Lower lobe of right lung (tissue), 2 donors: ENCODE measurements around the gene NOVA1. TPM values are rescaled to one million over a fixed set of nuclear protein-coding genes. Genes with fewer than 3 reads are reported as not detected.

Experiments used
- ATAC-seq, 2 donors: fragments of 200-7000 bp; cut with Tn5 transposase; one replicate each; pipeline ENCODE4 v1.9.1; 2020 to 2022; ENCODE audit warnings: mild to moderate bottlenecking in 2 of 2, moderate library complexity in 2 of 2
- DNase-seq: peaks from one replicate; pipeline ENCODE4 v3.0.0-alpha.2; 2020
- H3K27ac ChIP-seq: fragments of 200-600 bp; one replicate; pipeline ENCODE4 v1.8.0; 2022
- H3K27me3 ChIP-seq: fragments of 200-600 bp; one replicate; pipeline ENCODE4 v1.8.0; 2022; ENCODE audit warnings: low read depth
- H3K36me3 ChIP-seq: fragments of 200-600 bp; one replicate; pipeline ENCODE4 v1.8.0; 2022; ENCODE audit warnings: mild to moderate bottlenecking
- H3K4me1 ChIP-seq: fragments of 200-600 bp; one replicate; pipeline ENCODE4 v1.8.0; 2022
- H3K4me3 ChIP-seq: fragments of 200-600 bp; one replicate; pipeline ENCODE4 v1.8.0; 2022; ENCODE audit warnings: mild to moderate bottlenecking
- H3K9me3 ChIP-seq: fragments of 200-600 bp; one replicate; pipeline ENCODE4 v1.8.0; 2022
- intact Hi-C: fragments of 100-400 bp; cut with DNase I; formaldehyde crosslinking; loops from one replicate; pipeline ENCODE4 v1.11.0; 2022
- total RNA-seq: library from RNA; stranded (reverse); fragmentation: NEBNext Ultra II Directional; extraction: Animal tissue kit (Norgen Biotek cat#: 25700); gene quantifications from one replicate; pipeline ENCODE4 v1.2.1, GENCODE V29; 2021
- TF ChIP-seq, protein P1 (sequence below): fragments of 200-600 bp; IDR thresholded peaks from one replicate; pipeline ENCODE4 v1.8.0; 2022; ENCODE audit warnings: antibody characterized with exemption, mild to moderate bottlenecking
- donor health status: DM: no; HTN: yes; CAD: no; lungs with severe emphysema.

Gene NOVA1
- total RNA-seq, 1 donor from 2014 or later, result 3.4 TPM

DNA sequence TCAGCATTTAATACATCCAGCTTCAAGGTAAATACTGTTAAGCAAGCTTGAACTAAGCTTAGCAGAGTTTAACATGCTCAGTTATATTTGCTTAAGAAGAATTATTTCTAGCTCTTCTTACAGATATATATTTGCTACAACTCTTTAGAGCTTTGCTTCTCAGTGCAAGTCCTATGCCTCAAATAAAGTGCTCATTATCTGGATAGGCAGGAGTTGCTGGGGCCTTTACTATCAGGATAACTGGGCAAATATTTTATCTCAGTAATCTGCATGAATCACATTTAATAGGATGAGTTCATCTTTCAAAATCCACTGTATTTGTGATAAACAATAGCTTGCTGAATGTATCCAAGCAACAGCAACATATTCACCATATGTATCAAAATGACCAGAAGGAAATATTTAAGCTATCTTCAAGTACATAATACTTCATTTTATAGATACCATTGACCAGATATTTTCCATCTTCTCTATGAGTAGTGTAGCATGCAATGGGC, 187.6 kb downstream of the NOVA1 start:
- H3K4me3 ChIP-seq, result no peak overlapping the region
- no peak for DNase-seq
- ATAC-seq, result no peak

DNA sequence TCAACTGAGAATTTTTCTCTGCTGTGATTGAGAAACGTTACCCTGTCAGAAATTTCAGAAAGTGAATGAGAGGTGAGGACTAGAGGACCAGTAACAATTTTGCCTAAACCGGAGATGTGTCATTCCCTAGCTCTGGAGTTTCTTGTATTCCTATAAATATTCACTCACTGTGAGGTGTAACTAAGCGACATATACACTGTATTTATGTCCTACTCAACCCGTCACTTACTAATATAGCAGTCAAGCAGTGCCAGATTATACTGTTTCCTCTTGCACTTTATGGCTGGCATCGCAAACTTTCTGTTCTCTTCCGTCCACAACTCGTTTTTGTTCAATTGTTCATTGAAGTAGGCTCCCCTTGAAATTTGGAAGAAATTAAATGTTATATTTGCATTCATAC, 192.9 kb downstream of the NOVA1 start:
- no peaks in the 10 kb centered on the region for H3K27me3 ChIP-seq
- intact Hi-C loops, result no loop called here
- DNase-seq (no peak), ATAC-seq (no peak)
- H3K4me3 ChIP-seq, result no peak overlapping the region
- no peaks in the 10 kb centered on the region for H3K9me3 ChIP-seq
- H3K27ac ChIP-seq, result no peak overlapping the region
- TF ChIP-seq, protein P1, sequence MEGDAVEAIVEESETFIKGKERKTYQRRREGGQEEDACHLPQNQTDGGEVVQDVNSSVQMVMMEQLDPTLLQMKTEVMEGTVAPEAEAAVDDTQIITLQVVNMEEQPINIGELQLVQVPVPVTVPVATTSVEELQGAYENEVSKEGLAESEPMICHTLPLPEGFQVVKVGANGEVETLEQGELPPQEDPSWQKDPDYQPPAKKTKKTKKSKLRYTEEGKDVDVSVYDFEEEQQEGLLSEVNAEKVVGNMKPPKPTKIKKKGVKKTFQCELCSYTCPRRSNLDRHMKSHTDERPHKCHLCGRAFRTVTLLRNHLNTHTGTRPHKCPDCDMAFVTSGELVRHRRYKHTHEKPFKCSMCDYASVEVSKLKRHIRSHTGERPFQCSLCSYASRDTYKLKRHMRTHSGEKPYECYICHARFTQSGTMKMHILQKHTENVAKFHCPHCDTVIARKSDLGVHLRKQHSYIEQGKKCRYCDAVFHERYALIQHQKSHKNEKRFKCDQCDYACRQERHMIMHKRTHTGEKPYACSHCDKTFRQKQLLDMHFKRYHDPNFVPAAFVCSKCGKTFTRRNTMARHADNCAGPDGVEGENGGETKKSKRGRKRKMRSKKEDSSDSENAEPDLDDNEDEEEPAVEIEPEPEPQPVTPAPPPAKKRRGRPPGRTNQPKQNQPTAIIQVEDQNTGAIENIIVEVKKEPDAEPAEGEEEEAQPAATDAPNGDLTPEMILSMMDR, result no peak
- H3K4me1 ChIP-seq, result no peaks in the 10 kb centered on the region
- no peaks in the 10 kb centered on the region for H3K36me3 ChIP-seq

More for the DNA sequence above, 187.6 kb downstream of the NOVA1 start:
- intact Hi-C loops, result no loop called here
- no peaks in the 10 kb centered on the region for H3K4me1 ChIP-seq
- no peaks in the 10 kb centered on the region for H3K9me3 ChIP-seq
- no peaks in the 10 kb centered on the region for H3K27me3 ChIP-seq
- no peaks in the 10 kb centered on the region for H3K36me3 ChIP-seq
- H3K27ac ChIP-seq, result no peak overlapping the region
- TF ChIP-seq, protein P1, result no peak

DNA sequence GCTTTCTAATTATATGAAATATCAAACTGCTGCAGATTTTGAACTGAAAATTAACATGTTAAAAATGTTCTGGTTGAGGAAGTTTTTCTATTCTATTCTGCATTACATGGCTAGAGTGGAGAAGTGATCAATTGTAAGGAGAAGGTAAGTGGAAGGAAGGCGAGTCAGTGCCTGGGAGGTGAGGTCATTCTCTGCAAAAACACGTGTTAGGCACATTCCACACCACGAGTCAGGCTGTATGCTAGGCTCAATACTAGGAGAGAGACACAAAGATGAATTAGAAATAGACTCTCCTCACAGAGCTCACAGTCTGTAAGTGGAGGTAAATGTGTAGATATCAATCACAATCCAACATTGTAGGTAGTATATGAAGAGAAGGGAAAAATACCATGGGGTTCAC, 194.1 kb downstream of the NOVA1 start:
- Histone ChIP-seq H3K27ac (no peak overlapping the region), H3K4me1 (no peaks in the 10 kb centered on the region), H3K36me3 (no peaks in the 10 kb centered on the region), H3K4me3 (no peak overlapping the region), H3K27me3 (no peaks in the 10 kb centered on the region), H3K9me3 (no peaks in the 10 kb centered on the region)
- intact Hi-C loops, result no loop called here
- DNase-seq, result no peak
- TF ChIP-seq, protein P1, result no peak
- ATAC-seq, result no peak

DNA sequence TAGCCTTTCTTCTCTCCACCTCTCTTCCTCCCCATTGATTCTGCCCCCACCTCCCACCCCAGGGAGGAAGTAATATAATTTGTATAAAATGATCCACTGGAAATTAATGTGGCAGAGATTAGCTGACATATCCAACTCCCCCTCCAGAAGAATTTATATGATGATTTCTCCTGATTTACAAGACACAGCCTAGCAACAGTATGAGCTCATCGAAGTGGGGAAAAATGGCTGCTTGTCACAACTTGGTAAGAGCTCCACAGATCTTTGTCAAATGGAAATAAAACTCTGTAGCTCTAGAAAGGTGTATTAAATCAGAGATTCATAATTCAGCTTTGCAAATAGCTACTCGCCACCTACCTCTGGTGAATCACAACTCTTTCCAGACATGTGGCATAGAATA, 195.7 kb downstream of the NOVA1 start:
- Histone ChIP-seq H3K4me3 (no peak overlapping the region), H3K4me1 (no peaks in the 10 kb centered on the region), H3K27me3 (no peaks in the 10 kb centered on the region), H3K27ac (no peak overlapping the region), H3K36me3 (no peaks in the 10 kb centered on the region), H3K9me3 (no peaks in the 10 kb centered on the region)
- intact Hi-C loops, result no loop called here
- no peak for ATAC-seq
- no peak for DNase-seq
- TF ChIP-seq, protein P1, result no peak

DNA sequence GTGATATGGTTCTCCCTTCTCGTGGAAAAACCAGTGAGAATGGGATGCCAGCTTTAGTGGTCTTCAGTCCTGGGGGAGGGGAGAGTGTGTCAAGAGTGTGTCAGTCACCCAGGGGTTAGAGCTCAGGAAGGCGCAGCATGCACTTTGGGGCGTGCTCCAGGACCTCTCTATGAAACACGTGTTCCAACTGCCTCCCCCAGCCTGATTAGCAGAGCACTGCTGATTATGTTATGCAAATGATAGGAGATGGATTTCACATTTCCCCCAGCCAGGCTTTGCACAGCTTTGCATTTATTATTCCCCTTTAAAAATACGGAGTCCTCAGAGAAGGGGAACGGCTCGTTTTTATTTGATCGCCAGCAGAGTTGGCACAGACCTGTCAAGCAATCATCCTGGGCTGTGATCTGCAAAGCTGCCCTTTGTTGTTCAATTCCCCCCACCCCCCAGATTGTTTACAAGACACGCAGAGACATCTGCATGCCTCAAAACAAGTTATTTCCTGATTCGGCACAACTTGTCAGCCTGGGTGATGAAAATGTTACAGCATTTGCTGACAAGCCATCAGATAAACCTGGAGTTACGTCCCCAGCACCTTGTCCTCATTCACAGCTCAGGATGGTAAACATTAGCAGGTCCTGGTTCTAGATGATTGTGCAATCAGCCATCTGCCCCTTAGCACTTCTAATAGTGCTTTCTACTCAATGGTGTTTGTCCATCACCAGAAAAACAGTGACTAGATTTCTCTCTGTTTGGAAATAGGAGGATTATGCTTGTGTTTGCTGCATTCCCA, 196.5 kb downstream of the NOVA1 start:
- intact Hi-C loops, result no loop called here
- Histone ChIP-seq H3K9me3 (no peaks in the 10 kb centered on the region), H3K36me3 (no peaks in the 10 kb centered on the region), H3K27ac (no peak overlapping the region), H3K4me1 (no peaks in the 10 kb centered on the region), H3K4me3 (no peak overlapping the region), H3K27me3 (no peaks in the 10 kb centered on the region)
- TF ChIP-seq, protein P1, result no peak
- no peak for DNase-seq
- ATAC-seq, result no peak
